ENCODE measurements around the gene KIAA1755. TPM values are rescaled to one million over a fixed set of nuclear protein-coding genes. Genes with fewer than 3 reads are reported as not detected.
A peak's percentile ranks its signal among the peaks of the same experiment; 100 is the strongest.

Gene KIAA1755
- total RNA-seq, 1 donor from 2014 or later: 1.6 TPM

DNA sequence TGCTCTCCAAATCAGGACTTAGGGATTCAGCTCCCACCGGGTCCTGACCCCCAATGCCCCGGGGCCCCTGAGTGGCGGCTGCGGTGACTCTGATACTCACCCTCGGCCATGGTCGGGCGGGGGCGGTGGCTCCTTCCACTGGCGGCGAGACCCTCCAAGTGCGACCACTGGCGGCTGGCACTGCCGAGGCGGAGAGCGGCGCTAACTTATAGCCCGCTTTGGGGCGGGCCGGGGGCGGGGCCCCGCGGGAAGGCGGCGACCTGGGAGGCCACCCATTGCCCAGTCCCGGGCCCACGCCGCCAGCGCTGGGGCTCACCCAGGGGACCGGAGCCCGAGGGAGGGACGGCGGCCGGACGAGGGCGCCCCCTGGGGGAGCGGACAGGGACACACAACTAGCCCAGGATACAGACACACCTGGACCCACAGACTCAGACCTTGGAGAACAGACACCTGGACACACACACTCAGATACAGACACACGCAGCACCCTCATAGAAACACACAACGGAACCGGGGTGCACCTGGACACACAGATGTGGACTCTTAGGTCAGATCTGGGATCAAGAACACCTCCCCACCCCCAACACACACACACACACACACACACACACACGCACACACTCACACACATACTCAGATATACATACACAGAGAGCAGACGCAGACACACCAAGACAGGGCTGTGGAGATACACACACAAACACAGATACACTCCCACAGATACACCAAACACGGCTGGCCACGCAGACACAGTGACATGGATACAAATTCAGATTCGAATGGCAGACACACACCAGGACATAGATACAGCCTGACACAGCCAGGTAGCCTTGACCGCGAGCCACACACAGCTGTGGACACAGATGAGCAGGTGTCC is 95.2 kb downstream of the KIAA1755 start, which contains the start of gene TGM2:
TGM2 (minus strand) TSS at position 182 of the 877 bp plus-strand sequence; CDS start at position 110, 72 bp downstream.
- Mint-ChIP-seq H3K4me3 (ENCODE audit: unreplicated experiment) (peak within 1 kb of the TSS; percentile 58), H3K27me3 (ENCODE audit: unreplicated experiment) (peaks cover 7% of the 10 kb centered on the region), H3K27ac (ENCODE audit: unreplicated experiment) (peak within 1 kb of the TSS; percentile 2), H3K4me1 (ENCODE audit: low read depth, unreplicated experiment) (no peaks in the 10 kb centered on the region), H3K36me3 (ENCODE audit: unreplicated experiment) (no peaks in the 10 kb centered on the region), H3K9me3 (ENCODE audit: unreplicated experiment) (peaks cover 2% of the 10 kb centered on the region)
- peak; percentile 44 for DNase-seq
- TF ChIP-seq, protein P1, sequence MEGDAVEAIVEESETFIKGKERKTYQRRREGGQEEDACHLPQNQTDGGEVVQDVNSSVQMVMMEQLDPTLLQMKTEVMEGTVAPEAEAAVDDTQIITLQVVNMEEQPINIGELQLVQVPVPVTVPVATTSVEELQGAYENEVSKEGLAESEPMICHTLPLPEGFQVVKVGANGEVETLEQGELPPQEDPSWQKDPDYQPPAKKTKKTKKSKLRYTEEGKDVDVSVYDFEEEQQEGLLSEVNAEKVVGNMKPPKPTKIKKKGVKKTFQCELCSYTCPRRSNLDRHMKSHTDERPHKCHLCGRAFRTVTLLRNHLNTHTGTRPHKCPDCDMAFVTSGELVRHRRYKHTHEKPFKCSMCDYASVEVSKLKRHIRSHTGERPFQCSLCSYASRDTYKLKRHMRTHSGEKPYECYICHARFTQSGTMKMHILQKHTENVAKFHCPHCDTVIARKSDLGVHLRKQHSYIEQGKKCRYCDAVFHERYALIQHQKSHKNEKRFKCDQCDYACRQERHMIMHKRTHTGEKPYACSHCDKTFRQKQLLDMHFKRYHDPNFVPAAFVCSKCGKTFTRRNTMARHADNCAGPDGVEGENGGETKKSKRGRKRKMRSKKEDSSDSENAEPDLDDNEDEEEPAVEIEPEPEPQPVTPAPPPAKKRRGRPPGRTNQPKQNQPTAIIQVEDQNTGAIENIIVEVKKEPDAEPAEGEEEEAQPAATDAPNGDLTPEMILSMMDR (IDR thresholded peaks at IDR 0.05; ENCODE audit: partially characterized antibody, unreplicated experiment): peak; percentile 79

GRCh38 chr20:38164624-38165088 is 95.9 kb downstream of the KIAA1755 start:
- Mint-ChIP-seq H3K4me1 (ENCODE audit: low read depth, unreplicated experiment) (no peaks in the 10 kb centered on the region), H3K4me3 (ENCODE audit: unreplicated experiment) (no peak overlapping the region), H3K27me3 (ENCODE audit: unreplicated experiment) (peaks cover 7% of the 10 kb centered on the region), H3K36me3 (ENCODE audit: unreplicated experiment) (no peaks in the 10 kb centered on the region), H3K9me3 (ENCODE audit: unreplicated experiment) (peaks cover 2% of the 10 kb centered on the region), H3K27ac (ENCODE audit: unreplicated experiment) (no peak overlapping the region)
- no peak for DNase-seq
- TF ChIP-seq, protein P1 (IDR thresholded peaks at IDR 0.05; ENCODE audit: partially characterized antibody, unreplicated experiment): no peak

GRCh38 chr20:38164069-38164468 is 96.5 kb downstream of the KIAA1755 start:
- H3K36me3 Mint-ChIP-seq (ENCODE audit: unreplicated experiment): no peaks in the 10 kb centered on the region
- peaks cover 7% of the 10 kb centered on the region for H3K27me3 Mint-ChIP-seq (ENCODE audit: unreplicated experiment)
- DNase-seq: no peak
- H3K4me1 Mint-ChIP-seq (ENCODE audit: low read depth, unreplicated experiment): peaks cover 3% of the 10 kb centered on the region
- H3K4me3 Mint-ChIP-seq (ENCODE audit: unreplicated experiment): no peak overlapping the region
- TF ChIP-seq, protein P1 (IDR thresholded peaks at IDR 0.05; ENCODE audit: partially characterized antibody, unreplicated experiment): no peak
- H3K27ac Mint-ChIP-seq (ENCODE audit: unreplicated experiment): no peak overlapping the region
- peaks cover 2% of the 10 kb centered on the region for H3K9me3 Mint-ChIP-seq (ENCODE audit: unreplicated experiment)

GRCh38 chr20:38162878-38163875 is 97.4 kb downstream of the KIAA1755 start:
- no peak for DNase-seq
- H3K9me3 Mint-ChIP-seq (ENCODE audit: unreplicated experiment): peaks cover 2% of the 10 kb centered on the region
- peaks cover 7% of the 10 kb centered on the region for H3K27me3 Mint-ChIP-seq (ENCODE audit: unreplicated experiment)
- no peaks in the 10 kb centered on the region for H3K36me3 Mint-ChIP-seq (ENCODE audit: unreplicated experiment)
- H3K4me3 Mint-ChIP-seq (ENCODE audit: unreplicated experiment): no peak overlapping the region
- TF ChIP-seq, protein P1 (IDR thresholded peaks at IDR 0.05; ENCODE audit: partially characterized antibody, unreplicated experiment): no peak
- peaks cover 6% of the 10 kb centered on the region for H3K4me1 Mint-ChIP-seq (ENCODE audit: low read depth, unreplicated experiment)
- no peak overlapping the region for H3K27ac Mint-ChIP-seq (ENCODE audit: unreplicated experiment)
